Astrocyte of the cerebellum (primary cell): ENCODE results near the gene SPEF1.

ENCODE experiments used
- DNase-seq: peaks from one replicate; pipeline ENCODE4 v3.0.0-alpha.2; 2011; ENCODE audit warnings: low read depth
- H3K4me3 ChIP-seq: 2 replicates; pipeline ENCODE4 v1.5.1; 2011; ENCODE audit warnings: mild to moderate bottlenecking, low read depth, low read length, moderate library complexity
- in situ Hi-C: cut with HindIII; loops from 2 replicates; pipeline ENCODE4 v1.10.0; 2017; ENCODE audit warnings: low sequenced_read_pairs
- TF ChIP-seq, protein P1 (sequence below): IDR thresholded peaks from 2 replicates; pipeline ENCODE4 v1.5.1; 2012; ENCODE audit warnings: low read length, low read depth, moderate library complexity, mild to moderate bottlenecking; ENCODE audit errors: missing control alignments

SPEF1 gene

DNA sequence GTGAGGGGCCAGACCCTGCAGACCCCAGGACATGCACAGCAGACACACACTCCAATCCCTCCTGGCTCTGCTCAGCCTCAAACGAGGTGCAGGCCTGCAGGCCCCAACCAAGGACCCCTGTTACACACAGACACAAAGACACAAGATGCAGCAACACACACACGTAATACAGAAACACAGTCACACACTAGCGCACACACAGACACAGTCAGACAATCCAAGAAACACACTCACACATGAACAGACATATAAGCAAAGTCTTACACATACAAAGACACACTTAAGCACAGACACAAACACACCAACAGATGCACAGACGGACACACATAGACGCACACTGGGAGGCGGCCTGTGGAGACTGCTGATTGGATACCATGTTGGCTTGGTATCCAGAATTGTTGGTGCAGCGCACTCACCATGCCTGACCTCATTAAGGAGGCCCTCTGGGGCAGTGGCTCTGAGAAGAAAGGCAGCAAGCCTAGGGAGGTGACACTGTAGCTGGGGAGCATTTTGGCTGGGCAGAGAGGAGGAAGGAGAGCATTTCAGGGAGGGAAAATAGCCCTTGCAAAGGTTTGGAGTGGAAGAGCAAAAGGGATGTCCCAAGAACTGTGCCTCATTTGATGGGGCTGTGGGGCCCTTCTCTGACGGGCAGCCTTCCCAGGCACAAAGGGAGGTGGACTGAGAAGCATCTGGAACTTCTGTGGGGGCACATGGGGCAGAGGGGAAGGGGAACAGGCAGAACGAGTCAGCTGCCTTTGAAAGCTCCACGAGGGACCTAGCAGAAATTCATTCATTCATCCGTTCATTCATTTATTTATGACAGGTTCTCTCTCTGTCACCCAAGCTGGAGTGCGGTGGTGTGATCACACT, 50.2 kb downstream of the SPEF1 start:
- no peak overlapping the region for H3K4me3 ChIP-seq
- DNase-seq: no peak
- in situ Hi-C loops: no loop called here
- TF ChIP-seq, protein P1, sequence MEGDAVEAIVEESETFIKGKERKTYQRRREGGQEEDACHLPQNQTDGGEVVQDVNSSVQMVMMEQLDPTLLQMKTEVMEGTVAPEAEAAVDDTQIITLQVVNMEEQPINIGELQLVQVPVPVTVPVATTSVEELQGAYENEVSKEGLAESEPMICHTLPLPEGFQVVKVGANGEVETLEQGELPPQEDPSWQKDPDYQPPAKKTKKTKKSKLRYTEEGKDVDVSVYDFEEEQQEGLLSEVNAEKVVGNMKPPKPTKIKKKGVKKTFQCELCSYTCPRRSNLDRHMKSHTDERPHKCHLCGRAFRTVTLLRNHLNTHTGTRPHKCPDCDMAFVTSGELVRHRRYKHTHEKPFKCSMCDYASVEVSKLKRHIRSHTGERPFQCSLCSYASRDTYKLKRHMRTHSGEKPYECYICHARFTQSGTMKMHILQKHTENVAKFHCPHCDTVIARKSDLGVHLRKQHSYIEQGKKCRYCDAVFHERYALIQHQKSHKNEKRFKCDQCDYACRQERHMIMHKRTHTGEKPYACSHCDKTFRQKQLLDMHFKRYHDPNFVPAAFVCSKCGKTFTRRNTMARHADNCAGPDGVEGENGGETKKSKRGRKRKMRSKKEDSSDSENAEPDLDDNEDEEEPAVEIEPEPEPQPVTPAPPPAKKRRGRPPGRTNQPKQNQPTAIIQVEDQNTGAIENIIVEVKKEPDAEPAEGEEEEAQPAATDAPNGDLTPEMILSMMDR: no peak

DNA sequence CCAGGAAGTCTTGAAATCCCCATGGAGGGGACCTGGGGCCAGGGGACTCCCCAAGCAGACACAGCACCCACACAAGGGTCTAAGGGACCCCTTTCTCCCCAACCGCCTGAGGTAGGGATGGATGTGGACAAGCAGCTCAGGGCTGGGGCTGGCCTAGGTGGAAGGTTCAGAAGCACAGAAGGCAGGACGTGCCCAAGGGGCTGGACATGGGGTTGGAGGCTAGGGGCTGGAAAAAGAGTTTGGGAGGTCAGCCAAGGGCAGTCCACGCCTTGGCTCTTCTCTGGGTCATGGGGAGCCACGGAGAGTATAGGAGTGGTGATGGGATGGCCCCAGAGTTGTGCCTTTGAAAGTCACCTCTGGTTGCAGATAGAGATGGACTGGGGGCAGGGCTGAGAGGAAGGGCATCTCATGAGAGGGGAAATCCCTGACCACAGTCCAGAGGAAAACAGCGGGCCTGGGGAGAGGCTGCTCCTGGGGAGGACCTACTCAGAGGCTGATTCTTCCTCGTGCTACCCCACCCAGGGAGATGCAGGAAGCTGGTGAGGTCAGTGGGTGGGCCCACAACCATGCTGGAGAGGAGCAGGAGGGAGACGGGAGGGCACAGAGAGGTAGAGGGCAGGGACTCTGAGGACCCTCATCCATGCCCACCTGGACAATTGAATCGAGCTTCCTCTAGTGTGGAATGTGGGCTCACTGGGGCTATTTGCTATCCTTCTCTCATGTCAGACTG, 51.3 kb downstream of the SPEF1 start:
- in situ Hi-C loops: no loop called here
- no peak for DNase-seq
- TF ChIP-seq, protein P1: no peak
- no peak overlapping the region for H3K4me3 ChIP-seq

DNA sequence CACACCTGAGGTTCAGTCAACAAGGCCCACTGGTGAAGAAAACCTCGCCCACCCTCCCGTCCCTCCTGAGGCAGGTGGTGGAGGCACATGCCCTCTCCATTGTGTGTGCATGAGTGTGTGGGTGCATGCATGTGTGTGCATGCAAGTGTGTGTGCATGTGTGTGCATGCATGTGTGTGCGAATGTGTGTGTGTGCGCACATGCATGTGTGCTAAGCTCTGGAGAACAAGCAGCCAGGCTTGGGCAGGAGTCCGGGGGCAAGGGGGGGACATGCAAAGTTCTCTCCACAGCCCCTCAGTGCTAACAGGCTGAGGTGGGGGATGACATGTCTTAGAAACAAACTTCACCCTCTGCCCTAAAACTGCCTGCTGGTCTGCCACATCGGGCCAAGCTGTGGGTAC, 51.9 kb downstream of the SPEF1 start:
- in situ Hi-C loops: no loop called here
- H3K4me3 ChIP-seq: no peak overlapping the region
- DNase-seq: no peak
- TF ChIP-seq, protein P1: no peak

DNA sequence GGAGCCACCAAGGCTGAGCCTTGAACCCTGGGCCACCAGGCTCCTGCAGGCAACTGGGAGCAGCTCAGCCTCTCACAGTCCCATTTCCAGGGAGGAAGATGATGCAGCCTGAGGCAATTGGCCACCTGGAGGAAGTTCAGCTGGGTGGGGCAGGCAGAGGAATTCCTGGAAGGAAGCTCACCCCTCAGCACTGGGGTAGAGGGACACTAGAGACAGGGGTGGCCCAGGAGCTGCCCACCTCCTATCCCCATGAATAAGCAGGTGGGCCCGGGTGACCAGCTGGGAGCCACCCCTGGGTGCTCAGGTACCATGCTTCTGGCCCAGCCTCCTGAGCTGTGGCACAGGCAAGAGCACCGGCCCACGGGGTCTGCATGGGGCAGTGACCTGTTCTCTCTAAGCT, 52.4 kb downstream of the SPEF1 start:
- in situ Hi-C loops: no loop called here
- no peak overlapping the region for H3K4me3 ChIP-seq
- no peak for DNase-seq
- TF ChIP-seq, protein P1: no peak

DNA sequence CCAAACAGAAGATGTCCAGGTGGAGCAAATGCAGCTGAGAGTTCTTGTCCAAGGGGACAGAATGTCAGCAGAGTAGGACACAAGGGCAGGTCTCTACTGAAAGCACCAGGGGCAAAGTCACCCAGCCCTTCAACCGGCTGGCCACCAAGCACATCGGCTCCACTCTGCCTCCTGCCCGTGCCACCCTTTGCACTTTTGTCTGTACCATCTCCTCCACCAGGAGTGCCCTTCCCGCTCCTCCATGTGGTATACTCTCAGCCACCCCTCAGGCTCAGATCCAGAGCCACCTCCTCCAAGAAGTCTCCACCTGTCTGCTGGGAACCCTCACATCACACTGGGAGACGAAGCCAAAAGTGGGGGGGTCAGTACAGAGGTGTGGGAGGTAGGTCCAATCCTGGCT, 52.9 kb downstream of the SPEF1 start:
- in situ Hi-C loops: no loop called here
- H3K4me3 ChIP-seq: no peak overlapping the region
- TF ChIP-seq, protein P1: no peak
- no peak for DNase-seq
